Suprapubic skin (tissue), 4 donors: ENCODE results near the gene NCAM1. TPM values are rescaled to one million over a fixed set of nuclear protein-coding genes. Genes with fewer than 3 reads are reported as not detected.

Experiments used
- DNase-seq, 2 donors: peaks; one replicate each; pipeline ENCODE4 v3.0.0-alpha.2; 2019; ENCODE audit warnings: low spot score in 2 of 2
- H3K27ac ChIP-seq: fragments of 200-600 bp; sonication (generic); one replicate; pipeline ENCODE4 v1.5.1; 2019
- H3K27me3 ChIP-seq: fragments of 200-600 bp; sonication (generic); one replicate; pipeline ENCODE4 v1.5.1; 2019
- H3K36me3 ChIP-seq: fragments of 200-600 bp; sonication (generic); one replicate; pipeline ENCODE4 v1.5.1; 2019
- H3K4me1 ChIP-seq: fragments of 200-600 bp; sonication (generic); one replicate; pipeline ENCODE4 v1.5.1; 2019
- H3K4me3 ChIP-seq: fragments of 200-600 bp; sonication (generic); one replicate; pipeline ENCODE4 v1.5.1; 2019; ENCODE audit warnings: mild to moderate bottlenecking
- H3K9me3 ChIP-seq: fragments of 200-600 bp; sonication (generic); one replicate; pipeline ENCODE4 v1.5.1; 2019
- CTCF ChIP-seq, 2 donors: fragments of 200-600 bp in 1 of 2; fragments of 450-650 bp in 1 of 2; sonication (generic) in 1 of 2; IDR thresholded peaks; one replicate each; pipeline ENCODE4 v1.5.1; 2016 to 2019; ENCODE audit warnings: antibody characterized with exemption in 2 of 2, mild to moderate bottlenecking in 1 of 2, moderate library complexity in 1 of 2
- EP300 ChIP-seq: sonication (generic); formaldehyde crosslinking; IDR thresholded peaks from one replicate; pipeline ENCODE4 v1.6.1; 2017; ENCODE audit warnings: antibody characterized with exemption
- POLR2A ChIP-seq, 2 donors: fragments of 450-650 bp; IDR thresholded peaks; one replicate each; pipeline ENCODE4 v1.6.1; 2017; ENCODE audit warnings: antibody characterized with exemption in 2 of 2, mild to moderate bottlenecking in 2 of 2, moderate library complexity in 2 of 2
- POLR2AphosphoS5 ChIP-seq, 3 donors: sonication (generic); formaldehyde crosslinking; IDR thresholded peaks; one replicate each; pipeline ENCODE4 v1.6.1; 2017; ENCODE audit warnings: antibody characterized with exemption in 3 of 3
- WGBS: methylation state at CpG from one replicate; pipeline ENCODE4 v1.1.5; 2018; 5-methylcytosine and 5-hydroxymethylcytosine counted together
- total RNA-seq, 4 donors: library from RNA; depleted of rRNA; stranded (reverse); fragments of >200 nt; gene quantifications; one replicate each; pipeline ENCODE4 v1.1.0, GENCODE V29; 2016

Gene NCAM1
- total RNA-seq, 4 donors from 2014 or later: 0.98 to 3.3 (median 1.9) TPM

GRCh38 chr11:113026778-113027177 is 65.6 kb downstream of the NCAM1 start:
- WGBS: 70% methylated on average over 3 of the region's 3 CpGs
- Histone ChIP-seq H3K27ac (no peak overlapping the region), H3K4me3 (no peak overlapping the region), H3K9me3 (no peaks in the 10 kb centered on the region), H3K36me3 (no peaks in the 10 kb centered on the region), H3K27me3 (no peaks in the 10 kb centered on the region), H3K4me1 (no peaks in the 10 kb centered on the region)
- DNase-seq: no peak
- TF ChIP-seq EP300: no peak
- no peak for TF ChIP-seq POLR2AphosphoS5 (IDR thresholded peaks at IDR 0.05)
- TF ChIP-seq CTCF (IDR thresholded peaks at IDR 0.05): no peak
- TF ChIP-seq POLR2A (IDR thresholded peaks at IDR 0.05): no peak

- 75% methylated on average over 5 of the region's 5 CpGs for WGBS
- Histone ChIP-seq H3K36me3 (no peaks in the 10 kb centered on the region), H3K4me1 (no peaks in the 10 kb centered on the region), H3K9me3 (no peaks in the 10 kb centered on the region), H3K27ac (no peak overlapping the region), H3K4me3 (no peak overlapping the region), H3K27me3 (no peaks in the 10 kb centered on the region)
- TF ChIP-seq EP300 (no peak), POLR2AphosphoS5 (IDR thresholded peaks at IDR 0.05) (no peak), CTCF (IDR thresholded peaks at IDR 0.05) (no peak), POLR2A (IDR thresholded peaks at IDR 0.05) (no peak)
- no peak for DNase-seq
Measured at GRCh38 chr11:113034576-113034975, 73.4 kb downstream of the NCAM1 start.

GRCh38 chr11:113035708-113036107 is 74.5 kb downstream of the NCAM1 start:
- Histone ChIP-seq H3K4me1 (no peaks in the 10 kb centered on the region), H3K9me3 (no peaks in the 10 kb centered on the region), H3K27ac (no peak overlapping the region), H3K27me3 (no peaks in the 10 kb centered on the region), H3K4me3 (no peak overlapping the region), H3K36me3 (no peaks in the 10 kb centered on the region)
- DNase-seq: no peak
- 79% methylated on average over 3 of the region's 3 CpGs for WGBS
- TF ChIP-seq CTCF (IDR thresholded peaks at IDR 0.05): no peak
- TF ChIP-seq EP300: no peak
- no peak for TF ChIP-seq POLR2A (IDR thresholded peaks at IDR 0.05)
- TF ChIP-seq POLR2AphosphoS5 (IDR thresholded peaks at IDR 0.05): no peak

- Histone ChIP-seq H3K4me3 (no peak overlapping the region), H3K27me3 (no peaks in the 10 kb centered on the region), H3K4me1 (no peaks in the 10 kb centered on the region), H3K9me3 (no peaks in the 10 kb centered on the region), H3K36me3 (no peaks in the 10 kb centered on the region), H3K27ac (no peak overlapping the region)
- WGBS: 56% methylated on average over 5 of the region's 5 CpGs
- DNase-seq: no peak
- no peak for TF ChIP-seq CTCF (IDR thresholded peaks at IDR 0.05)
- TF ChIP-seq POLR2AphosphoS5 (IDR thresholded peaks at IDR 0.05): no peak
- no peak for TF ChIP-seq EP300
- TF ChIP-seq POLR2A (IDR thresholded peaks at IDR 0.05): no peak
Measured at GRCh38 chr11:113043698-113044097, 82.5 kb downstream of the NCAM1 start.

GRCh38 chr11:113045146-113045545 is 83.9 kb downstream of the NCAM1 start:
- WGBS: 90% methylated on average over 15 of the region's 15 CpGs
- H3K36me3 ChIP-seq: no peaks in the 10 kb centered on the region
- no peaks in the 10 kb centered on the region for H3K9me3 ChIP-seq
- no peaks in the 10 kb centered on the region for H3K4me1 ChIP-seq
- H3K27me3 ChIP-seq: no peaks in the 10 kb centered on the region
- no peak overlapping the region for H3K27ac ChIP-seq
- no peak for TF ChIP-seq EP300
- no peak for TF ChIP-seq POLR2A (IDR thresholded peaks at IDR 0.05)
- no peak for TF ChIP-seq CTCF (IDR thresholded peaks at IDR 0.05)
- TF ChIP-seq POLR2AphosphoS5 (IDR thresholded peaks at IDR 0.05): no peak
- DNase-seq: no peak
- H3K4me3 ChIP-seq: no peak overlapping the region
